Activated T-helper 1 cell treated with Interleukin-2 at 50 U/mL for 16 hours (primary cell): Measurements from ENCODE around the gene PRDM5.

Experiments used
- DNase-seq: peaks from one replicate; pipeline ENCODE4 v3.0.0-alpha.2; 2020; ENCODE audit warnings: low read depth

PRDM5 gene

GRCh38 chr4:120819805-120820437 lies 102.6 kb downstream of the PRDM5 start:
- DNase-seq = no peak

GRCh38 chr4:120816296-120816965 lies 106.1 kb downstream of the PRDM5 start:
- DNase-seq = no peak

GRCh38 chr4:120815361-120815760 lies 107.2 kb downstream of the PRDM5 start:
- no peak for DNase-seq

GRCh38 chr4:120814886-120815285 lies 107.6 kb downstream of the PRDM5 start:
- DNase-seq = no peak

- no peak for DNase-seq
Measured at GRCh38 chr4:120812216-120812615, 110.3 kb downstream of the PRDM5 start.

GRCh38 chr4:120809518-120809917 lies 113.0 kb downstream of the PRDM5 start:
- DNase-seq = no peak

GRCh38 chr4:120808475-120809141 lies 113.9 kb downstream of the PRDM5 start:
- DNase-seq = no peak

- DNase-seq = no peak
Measured at GRCh38 chr4:120801137-120801758, 121.3 kb downstream of the PRDM5 start.

GRCh38 chr4:120798570-120798969 lies 124.0 kb downstream of the PRDM5 start:
- DNase-seq = no peak

- no peak for DNase-seq
Measured at GRCh38 chr4:120796271-120796670, 126.3 kb downstream of the PRDM5 start.

- no peak for DNase-seq
Measured at GRCh38 chr4:120785202-120785601, 137.3 kb downstream of the PRDM5 start.

GRCh38 chr4:120777459-120777858 lies 145.1 kb downstream of the PRDM5 start:
- no peak for DNase-seq

- no peak for DNase-seq
Measured at GRCh38 chr4:120775431-120775830, 147.1 kb downstream of the PRDM5 start.

GRCh38 chr4:120773641-120774040 lies 148.9 kb downstream of the PRDM5 start:
- no peak for DNase-seq

- DNase-seq = no peak
Measured at GRCh38 chr4:120771907-120772306, 150.6 kb downstream of the PRDM5 start.

GRCh38 chr4:120770897-120771296 lies 151.6 kb downstream of the PRDM5 start:
- no peak for DNase-seq

- DNase-seq = no peak
Measured at GRCh38 chr4:120769227-120769626, 153.3 kb downstream of the PRDM5 start.

- DNase-seq = no peak
Measured at GRCh38 chr4:120765260-120765680, 157.3 kb downstream of the PRDM5 start.

- no peak for DNase-seq
Measured at GRCh38 chr4:120763650-120764049, 158.9 kb downstream of the PRDM5 start.

- DNase-seq = no peak
Measured at GRCh38 chr4:120761070-120761469, 161.5 kb downstream of the PRDM5 start.

- no peak for DNase-seq
Measured at GRCh38 chr4:120760047-120760446, 162.5 kb downstream of the PRDM5 start.

- DNase-seq = no peak
Measured at GRCh38 chr4:120755864-120756263, 166.7 kb downstream of the PRDM5 start.

GRCh38 chr4:120754590-120754989 lies 167.9 kb downstream of the PRDM5 start:
- no peak for DNase-seq
